NCI-H1694 (cell line): Measurements from ENCODE around the gene POLDIP2.

Source experiments
- DNase-seq: peaks from one replicate; lab custom pipeline; 2025; lab: John Stamatoyannopoulos, UW

POLDIP2 gene, protein sequence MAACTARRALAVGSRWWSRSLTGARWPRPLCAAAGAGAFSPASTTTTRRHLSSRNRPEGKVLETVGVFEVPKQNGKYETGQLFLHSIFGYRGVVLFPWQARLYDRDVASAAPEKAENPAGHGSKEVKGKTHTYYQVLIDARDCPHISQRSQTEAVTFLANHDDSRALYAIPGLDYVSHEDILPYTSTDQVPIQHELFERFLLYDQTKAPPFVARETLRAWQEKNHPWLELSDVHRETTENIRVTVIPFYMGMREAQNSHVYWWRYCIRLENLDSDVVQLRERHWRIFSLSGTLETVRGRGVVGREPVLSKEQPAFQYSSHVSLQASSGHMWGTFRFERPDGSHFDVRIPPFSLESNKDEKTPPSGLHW

DNA sequence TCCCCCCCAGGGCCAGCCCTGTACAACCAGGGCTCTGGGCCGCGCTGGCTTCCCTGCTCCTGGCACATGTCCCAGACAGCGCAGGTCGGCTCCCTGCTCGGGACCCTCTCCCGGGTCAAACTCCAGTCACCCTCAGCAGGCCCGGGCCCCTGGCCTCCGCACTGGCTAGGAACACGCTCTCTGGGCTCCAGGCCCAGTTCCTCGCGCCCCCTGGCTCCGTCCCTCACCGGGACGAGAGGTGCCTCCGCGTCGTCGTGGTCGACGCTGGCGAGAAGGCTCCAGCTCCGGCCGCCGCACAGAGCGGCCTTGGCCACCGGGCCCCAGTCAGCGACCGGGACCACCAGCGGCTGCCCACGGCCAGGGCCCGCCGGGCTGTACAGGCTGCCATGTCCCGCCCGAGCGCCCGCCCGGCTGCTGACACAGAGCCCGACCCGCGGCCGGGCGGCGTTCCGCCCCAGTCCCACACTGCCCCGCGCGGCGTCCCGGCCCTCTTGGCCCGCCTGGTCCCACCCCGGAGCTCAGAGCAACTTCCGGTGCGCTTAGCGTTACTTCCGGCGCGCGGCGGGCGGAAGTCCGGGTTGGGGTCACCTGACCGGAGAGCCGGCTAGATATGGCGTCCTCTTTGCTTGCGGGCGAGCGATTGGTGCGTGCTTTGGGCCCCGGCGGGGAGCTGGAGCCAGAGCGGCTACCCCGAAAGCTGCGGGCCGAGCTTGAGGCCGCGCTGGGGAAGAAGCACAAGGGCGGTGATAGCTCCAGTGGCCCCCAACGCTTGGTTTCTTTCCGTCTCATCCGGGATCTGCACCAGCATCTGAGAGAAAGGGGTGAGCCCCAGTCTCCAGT is at the start of gene POLDIP2:
TSS of gene POLDIP2 (minus strand) at position 467 of the 840 bp plus-strand sequence. CDS start at position 388, 79 bp downstream.
- peak; percentile 83 for DNase-seq

DNA sequence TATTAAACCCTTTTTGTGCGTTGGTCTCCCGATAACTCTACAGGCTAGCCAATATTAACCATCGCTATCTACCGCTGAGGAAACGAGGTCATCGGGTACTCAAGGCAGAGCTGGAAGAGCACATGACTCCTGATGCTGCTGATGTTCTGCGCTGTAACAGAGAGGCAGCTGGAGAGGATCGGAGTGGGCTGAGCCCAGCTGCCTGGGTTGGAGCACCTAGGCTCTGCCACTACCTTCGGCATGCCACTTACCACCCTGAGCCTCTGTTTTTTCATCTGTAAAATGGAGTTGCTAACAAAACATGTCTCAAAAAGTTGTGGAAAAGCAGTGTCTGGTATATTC is 49.1 kb upstream of the POLDIP2 start:
- DNase-seq: peak; percentile 10

DNA sequence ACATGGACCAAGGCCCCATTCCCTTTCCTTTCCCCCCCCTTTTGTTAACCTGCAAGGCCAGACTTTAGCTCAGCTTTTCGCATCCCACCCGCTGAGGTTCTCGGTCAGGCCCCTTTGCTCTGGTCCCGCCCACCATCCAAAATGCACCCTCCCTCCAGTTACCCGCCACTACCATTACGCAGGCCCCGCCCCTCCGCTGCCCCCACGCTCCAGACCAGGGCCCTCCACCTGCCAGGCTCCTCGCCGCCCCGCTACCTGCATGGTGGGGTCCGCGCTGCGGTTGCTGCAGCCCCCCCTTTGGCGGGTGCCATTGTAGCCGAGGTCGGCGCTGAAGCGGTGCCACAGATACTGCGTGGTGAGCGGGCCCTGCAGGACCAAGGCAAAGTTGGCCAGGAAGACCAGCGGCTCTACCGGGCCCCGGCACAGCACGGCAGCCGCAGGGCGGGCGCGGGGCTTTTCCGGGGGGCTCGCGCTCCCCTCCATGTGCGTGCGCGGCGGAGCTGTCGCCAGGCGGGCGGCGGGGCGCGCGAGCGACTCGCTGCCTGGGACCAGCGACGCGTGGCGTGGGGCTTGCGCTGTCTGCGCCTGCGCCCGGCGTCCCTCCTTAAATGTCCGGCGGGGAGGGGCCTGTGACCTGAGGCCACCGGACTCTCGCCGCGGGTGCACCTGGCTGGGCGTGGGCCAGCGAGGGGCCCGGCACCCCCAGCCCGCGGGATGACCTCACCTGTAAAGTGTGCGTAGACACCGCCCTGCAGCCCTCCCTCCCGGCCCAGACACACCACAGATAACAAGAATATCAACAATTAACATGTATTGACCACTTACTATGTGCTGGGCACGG is 48.5 kb upstream of the POLDIP2 start, which contains the start of gene SLC46A1:
TSS of gene SLC46A1 (minus strand) at position 581 of the 841 bp plus-strand sequence. CDS start at position 483, 98 bp downstream.
- DNase-seq: peak; percentile 33

DNA sequence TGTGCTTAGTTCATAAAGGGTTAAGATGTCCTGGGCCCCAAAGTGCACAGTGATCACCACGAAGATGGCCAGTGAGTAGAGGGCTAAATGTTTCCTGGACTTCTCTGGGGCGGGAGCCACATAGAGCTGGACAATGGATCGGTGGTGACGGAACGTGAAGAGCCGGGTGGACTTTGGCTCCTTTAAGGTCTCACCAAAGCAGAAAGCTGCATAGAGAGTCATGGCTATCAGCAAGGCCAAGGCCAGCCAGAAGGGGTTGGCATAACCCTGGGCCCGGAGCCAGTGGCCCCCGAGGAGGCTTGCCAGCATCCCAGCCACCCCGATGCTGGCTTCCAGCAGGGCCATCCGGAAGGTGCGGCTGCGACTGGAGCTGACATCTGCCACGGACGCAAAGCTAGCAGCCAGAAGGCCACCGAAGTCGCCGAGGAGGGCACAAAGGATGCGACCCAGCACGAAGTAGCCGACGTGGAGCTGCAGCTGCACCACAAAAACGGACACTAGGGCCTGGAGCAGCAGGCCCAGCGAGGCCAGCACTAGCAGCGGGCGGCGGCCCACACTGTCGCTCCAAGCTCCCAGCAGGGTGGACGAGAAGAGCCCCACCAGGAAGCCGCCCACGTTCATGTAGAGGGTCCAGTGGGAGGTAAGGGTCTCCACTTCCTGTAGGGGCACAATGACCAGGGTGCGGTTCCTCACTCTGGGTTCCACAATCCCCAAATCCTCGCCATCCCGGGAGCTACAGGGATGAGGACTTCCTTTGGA is 47.7 kb upstream of the POLDIP2 start:
- DNase-seq: no peak

DNA sequence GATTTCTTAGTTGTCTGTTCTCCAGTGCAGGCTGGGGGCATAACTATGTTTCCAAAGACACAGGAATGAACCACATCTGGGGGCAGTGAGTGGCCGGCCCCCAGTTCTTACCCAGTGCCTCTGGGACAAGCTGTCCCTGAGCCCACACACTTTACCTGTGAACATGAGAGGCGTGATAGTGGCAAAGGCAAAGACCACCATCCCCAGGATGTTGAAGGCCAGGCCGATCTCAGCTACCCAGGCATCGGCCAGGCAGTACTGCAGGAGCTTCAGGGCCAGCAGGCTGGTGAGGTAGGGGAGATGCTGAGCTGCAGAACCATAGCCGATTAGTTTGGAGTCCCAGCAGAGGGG is 47.1 kb upstream of the POLDIP2 start:
- no peak for DNase-seq

DNA sequence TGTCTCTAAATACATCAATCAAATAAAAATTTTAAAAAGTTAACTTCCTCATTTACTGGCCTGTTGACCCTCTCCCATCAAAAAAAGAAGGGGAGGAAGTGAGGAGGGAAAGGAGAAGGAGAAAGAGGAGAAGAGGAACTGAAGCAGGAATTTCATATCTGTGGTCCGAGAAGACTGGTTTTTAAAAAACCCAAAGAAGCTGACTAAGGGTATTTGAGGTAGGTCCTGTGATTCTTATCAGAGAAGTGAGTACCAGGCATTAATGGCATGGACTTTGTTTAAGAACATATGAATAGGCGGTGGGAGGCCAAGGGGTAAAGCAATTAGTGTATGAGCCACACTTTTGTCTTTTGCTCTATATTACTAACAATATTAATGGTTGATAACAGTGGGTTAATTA is 46.7 kb upstream of the POLDIP2 start:
- no peak for DNase-seq

DNA sequence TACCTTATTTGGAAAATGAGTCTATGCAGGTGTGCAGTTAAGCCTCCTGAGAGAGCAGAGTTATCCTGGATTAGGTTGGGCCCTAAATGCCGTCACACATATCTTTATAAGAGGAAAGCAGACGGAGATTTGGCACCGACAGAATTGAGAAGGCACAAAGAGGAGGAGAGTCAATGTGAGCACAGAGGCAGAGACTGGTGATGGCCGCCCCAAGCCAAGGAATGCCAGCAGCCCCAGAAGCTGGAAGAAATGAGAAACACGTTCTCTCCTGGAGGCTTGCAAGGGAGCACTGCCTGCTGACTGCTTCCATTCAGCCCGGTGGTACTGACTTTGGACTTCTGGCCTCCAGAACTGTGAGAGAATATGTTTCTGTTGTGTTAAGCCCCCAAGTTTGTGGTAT is 45.5 kb upstream of the POLDIP2 start:
- no peak for DNase-seq

DNA sequence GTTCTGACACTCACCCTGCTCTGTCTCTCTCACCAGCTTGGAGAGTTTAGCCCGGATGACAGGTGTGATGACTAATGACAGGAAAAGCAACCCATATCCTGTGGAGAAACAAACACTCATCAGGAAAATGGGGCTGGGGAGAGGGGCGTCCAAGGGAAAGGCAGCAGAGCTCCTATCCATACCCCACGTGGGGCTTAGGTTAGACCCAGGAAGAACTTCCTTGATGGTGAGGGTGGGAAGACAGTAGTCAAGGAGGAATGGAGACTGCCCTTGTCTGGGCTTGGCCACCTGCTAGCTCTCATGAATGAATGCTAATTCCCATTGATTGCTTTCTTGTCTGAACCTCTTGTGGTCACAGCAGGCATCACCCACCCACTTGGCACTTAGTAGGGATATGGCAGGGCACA is 44.9 kb upstream of the POLDIP2 start:
- no peak for DNase-seq

DNA sequence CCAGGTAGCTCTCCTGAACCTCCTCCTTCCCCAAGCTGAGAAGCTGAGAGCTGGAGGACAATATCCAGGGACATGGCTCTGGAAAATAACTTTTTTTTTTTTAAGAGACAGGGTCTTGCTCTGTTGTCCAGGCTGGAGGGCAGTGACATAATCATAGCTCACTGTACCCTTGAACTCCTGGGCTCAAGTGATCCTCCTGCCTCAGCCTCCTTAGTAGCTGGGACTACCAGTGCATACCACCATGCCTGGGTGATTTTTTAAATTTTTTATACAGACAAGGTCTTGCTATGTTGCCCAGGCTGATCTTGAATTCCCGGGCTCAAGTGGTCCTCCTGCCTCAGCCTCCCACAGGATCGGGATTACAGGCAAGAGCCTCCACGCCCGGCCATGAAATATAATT is 42.5 kb upstream of the POLDIP2 start:
- no peak for DNase-seq

DNA sequence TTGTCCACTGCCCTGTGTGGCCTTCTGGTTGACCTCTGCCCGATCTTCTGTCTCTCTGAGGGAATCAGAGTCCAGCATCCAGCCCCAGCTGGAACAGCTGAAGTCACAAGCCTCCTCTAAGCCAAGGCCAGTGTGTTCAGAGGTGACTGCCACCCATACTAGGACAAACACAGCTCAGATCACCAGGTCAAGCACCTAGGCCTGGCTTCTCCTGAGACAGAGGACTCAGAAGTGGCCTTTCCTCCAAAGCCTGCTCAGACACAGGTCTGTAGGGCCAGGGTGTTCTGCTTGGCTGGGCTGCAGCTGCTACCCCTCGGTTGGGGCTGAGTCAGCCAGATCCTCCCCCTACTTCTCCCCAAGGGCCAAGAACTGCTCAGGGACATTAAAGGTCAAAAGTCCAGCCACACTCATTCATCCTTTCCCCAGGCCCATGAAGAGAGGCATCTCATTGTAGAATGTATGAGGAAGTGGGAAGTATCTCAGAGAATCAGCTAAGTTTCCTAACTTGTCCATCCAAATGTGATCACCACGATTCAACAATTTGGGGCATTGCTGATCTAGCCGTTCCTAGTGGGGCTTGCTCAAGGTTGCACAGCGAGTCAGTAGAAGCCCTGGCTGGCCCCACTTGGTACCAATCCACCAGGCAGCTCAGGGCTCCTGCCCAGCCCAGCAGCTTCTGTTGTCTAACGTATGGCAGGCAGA is 41.1 kb upstream of the POLDIP2 start:
- no peak for DNase-seq

DNA sequence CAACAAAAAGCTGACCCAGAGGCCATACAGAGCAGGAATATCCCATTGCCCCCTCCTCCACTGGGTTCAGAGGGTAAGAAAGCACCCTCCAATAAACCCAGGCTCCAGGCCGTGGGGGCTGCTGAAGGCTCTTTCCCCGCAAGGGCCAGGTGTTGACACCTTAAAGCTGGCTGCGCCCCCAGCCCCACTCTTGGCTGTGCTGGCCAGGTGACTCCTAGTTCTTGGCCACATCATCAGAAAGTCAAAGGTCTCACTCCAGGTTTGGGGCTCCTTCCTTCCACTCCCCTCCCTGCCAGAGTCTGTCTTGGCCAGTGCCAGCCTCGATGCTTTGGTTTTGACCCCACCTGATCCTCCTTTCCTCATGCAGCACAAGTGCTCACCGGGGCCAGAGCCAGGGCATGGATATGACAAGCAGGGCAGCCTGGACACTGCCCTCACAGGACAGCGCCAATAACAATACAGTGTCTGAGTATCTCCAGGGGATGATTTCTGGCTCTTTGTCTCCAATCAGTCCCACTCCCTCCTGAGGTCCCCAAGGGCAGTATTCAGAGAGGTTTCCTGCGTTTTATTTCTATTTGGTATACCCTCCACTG is 40.5 kb upstream of the POLDIP2 start:
- DNase-seq: no peak

DNA sequence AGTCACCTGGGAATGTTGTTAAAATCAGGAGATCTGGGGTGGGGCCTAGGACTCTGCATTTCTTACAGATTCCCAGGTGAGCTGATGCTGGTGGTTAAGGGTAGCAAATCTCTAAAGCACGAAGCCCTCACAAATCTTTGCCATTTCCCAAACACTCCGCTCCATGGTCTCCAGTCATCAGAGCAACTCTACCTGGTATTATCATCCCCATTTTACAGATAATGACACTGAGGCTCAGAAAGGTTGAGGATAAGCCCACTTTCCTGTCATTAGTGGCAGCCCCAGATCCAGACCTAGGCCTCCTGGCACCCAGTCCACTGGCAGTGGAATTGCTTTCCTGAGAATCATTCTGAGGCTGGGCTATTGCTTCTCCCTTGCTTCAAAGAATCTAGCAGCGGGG is 39.9 kb upstream of the POLDIP2 start:
- no peak for DNase-seq

DNA sequence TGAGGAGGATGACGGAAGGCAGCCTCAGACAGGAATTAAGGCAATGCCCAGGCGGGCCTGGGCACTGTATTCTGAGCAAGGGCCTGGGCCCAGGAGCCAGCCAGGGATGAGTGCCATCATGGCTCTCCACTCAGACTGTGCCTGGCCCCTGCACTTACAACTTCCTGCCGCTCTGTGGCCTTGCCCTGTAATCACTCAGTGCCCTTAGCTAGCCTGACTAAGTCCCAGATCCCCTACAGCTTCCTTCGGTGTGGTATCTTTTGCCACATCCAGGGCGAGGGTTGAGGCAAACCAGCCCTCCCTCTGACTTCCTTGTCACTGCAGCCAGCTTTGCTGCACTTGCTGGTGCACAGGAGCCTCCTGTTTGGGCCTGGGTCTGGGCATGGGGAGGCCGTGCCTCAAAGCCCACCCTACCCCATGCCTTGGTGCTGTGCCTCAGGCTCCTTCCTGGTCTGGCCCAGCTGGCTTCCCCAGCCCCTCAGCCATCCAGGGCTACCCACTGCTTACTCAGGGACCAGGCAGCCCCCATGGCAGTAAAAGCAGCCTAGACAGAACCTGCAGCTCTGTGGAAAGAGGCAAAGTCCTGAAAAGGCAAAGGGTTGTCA is 39.4 kb upstream of the POLDIP2 start:
- DNase-seq: no peak

DNA sequence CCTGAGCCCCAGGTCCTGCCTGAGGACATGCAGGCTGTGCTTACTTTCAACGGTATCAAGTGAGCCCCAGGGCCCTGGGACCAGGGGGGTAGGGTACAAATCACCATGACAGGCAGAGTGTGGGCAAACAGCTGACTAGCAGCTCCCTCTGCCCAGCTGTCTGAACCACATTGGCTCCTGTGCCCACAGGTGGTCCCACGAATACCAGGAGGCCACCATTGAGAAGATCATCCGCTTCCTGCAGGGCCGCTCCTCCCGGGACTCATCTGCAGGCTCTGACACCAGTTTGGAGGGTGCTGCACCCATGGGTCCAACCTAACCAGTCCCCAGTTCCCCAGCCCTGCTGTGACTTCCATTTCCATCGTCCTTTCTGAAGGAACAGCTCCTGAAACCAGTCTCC is 38.6 kb upstream of the POLDIP2 start:
- no peak for DNase-seq

DNA sequence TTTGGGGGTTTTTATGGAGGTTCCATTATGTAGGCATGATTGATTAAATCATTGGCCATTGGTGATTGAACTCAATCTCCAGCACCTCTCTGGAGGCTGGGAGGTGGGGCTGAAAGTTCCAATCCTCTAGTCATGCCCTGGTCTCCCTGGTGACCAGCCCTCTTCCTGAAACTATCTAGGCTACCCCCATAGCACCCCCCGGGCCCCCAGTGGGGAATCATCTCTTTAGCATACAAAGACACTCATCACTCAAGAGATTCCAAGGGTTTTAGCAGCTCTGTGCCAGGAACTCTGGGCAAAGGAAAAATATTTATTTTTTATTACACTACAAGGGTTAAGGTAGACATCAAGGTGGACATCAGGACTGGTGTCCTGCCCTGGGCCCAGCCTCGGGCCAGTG is 38.1 kb upstream of the POLDIP2 start:
- DNase-seq: no peak

DNA sequence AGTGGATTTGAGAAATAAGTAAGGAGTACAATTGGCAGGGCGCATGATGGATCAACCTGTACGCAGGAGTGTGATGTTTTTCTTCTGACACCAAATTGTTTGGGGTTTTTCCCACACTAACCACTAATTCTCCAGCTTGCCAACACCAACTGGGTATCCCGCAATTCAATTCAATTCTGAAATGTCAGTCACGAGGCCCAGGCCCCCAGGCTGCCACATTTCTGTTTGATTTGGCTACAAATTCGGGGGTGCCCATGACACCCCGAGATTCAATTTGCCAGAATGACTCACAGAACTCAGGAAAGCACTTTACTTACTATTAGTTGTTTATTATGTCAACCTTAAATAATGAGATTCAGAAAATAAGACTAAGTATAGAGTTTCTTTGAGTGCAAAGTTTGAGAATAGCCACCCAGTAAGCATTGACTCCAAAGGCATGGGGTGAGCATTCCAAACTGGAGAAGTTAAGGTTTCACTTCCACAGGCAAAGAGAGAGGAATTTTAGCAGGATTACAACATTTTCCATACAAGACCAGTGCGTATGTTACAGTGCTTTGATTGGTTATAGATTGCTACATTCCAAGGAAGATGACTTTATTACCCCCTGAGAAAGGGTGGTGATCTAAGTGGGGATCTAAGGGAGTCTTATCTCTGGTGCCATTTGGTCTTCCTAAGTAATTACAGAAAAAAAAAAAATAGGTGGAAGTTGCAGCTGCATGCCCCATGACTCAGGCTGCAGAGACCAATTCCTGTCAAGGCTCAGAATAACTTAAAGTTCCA is 37.2 kb upstream of the POLDIP2 start:
- DNase-seq: no peak

DNA sequence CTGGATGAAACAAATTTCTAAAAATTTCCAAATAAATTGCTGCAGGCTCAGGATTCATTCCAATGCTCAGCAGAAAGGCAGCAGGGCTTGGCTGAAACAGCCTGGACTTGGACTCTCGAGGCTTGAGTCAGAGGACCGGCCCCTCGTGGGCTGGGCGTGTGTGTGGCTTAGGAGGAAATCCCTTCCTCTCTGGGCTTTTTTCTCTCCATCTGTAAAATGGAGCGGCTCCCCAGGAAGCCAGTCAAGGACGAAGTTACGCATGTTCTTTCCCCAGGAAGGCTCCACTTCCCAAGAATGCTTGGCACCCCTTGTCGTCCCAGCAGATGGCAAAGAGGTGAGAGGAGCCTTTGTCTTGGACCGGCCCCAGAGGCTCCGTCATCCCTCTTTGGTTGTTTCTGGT is 35.2 kb upstream of the POLDIP2 start:
- no peak for DNase-seq

DNA sequence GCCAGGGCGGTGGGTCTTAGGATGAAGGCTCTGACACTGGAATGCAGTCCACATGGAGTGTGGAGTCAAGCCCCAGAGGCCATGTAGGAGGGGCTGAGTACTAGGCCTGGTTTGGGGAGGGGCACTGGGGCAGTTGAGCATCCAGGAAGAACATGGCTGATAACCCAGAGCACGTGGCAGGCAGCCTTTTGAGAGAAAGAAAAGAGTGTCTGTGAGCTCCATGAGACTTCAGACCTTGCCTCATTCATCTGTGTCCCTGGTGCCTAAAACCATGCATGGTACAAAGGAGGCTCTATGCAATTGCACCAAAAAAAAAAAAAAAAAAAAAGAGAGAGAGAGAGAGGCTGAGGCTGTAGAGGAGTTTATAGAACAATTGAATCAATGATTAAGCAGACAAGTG is 34.1 kb upstream of the POLDIP2 start:
- DNase-seq: no peak

DNA sequence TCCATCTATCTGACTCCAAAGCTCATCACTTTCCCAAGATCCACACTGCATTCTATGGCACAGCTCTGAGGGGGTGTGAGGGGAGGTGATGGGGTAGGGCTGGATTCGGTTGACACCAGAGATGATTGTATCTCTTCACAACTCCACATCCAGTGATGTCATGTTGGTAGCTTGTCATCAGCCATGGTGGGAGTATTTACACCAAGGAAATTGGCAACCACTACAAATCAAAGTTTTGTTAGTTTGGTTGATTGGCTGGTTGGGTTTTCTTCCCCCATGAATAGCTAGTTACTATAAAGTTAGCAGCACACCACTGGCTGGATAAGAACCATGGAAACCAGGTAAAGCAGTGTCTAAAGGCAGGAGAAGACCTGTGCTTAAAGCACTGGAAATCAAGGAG is 33.7 kb upstream of the POLDIP2 start:
- DNase-seq: no peak

DNA sequence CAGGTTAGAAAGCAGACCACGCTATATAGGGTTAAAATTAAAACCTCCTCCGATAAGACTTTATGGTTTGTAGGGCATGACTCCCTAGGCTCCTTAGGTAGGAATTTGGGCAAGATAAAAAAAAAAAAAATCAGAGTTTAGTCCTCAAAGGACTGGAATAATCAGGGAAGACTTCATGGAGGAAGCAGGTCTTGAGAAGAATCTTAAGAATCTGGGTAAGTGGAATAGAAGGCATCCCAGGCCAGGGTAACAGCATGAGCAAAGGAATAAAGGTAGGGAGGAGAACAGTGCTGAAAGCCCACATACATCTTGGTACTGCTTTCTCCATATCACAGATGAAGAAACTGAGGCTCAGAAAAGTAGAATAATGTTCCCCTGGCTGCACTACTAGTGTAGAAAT is 33.2 kb upstream of the POLDIP2 start:
- DNase-seq: no peak
